HEK293 (cell line): ENCODE results near the gene RAB3B.
A peak's percentile ranks its signal among the peaks of the same experiment; 100 is the strongest.

ENCODE experiments used
- CTCF ChIA-PET: fragments of 350-600 bp; formaldehyde crosslinking; extraction: SDS; loops from one replicate; lab custom pipeline; 2021; ENCODE audit warnings: antibody characterized with exemption; lab: Yijun Ruan, JAX
- POLR2A ChIA-PET: fragments of 300-600 bp; formaldehyde crosslinking; extraction: SDS; loops from one replicate; lab custom pipeline; 2020; ENCODE audit warnings: antibody characterized with exemption, inconsistent platforms; lab: Yijun Ruan, JAX
- H3K27ac ChIP-seq: fragments of 200-500 bp; sonication (Bioruptor generic); 2 replicates; pipeline ENCODE4 v1.5.1; 2014; ENCODE audit warnings: low read depth, low read length, control low read depth, inconsistent platforms; ENCODE audit errors: extremely low read depth
- H3K36me3 ChIP-seq, 2 experiments: fragments of 200-500 bp in 1 of 2; sonication (Bioruptor generic) in 1 of 2; 1 replicate in 1 of 2; 2 replicates in 1 of 2; pipeline ENCODE4 v1.5.1; 2014 to 2017; ENCODE audit warnings: inconsistent platforms in 2 of 2, low read length in 2 of 2; ENCODE audit not compliant: control insufficient read depth in 2 of 2, insufficient read depth in 1 of 2
- H3K4me1 ChIP-seq: fragments of 200-500 bp; sonication (Bioruptor generic); 2 replicates; pipeline ENCODE4 v1.5.1; 2014; ENCODE audit warnings: mild to moderate bottlenecking, low read length, inconsistent platforms; ENCODE audit not compliant: control insufficient read depth, insufficient read depth
- H3K4me3 ChIP-seq: 2 replicates; pipeline ENCODE4 v1.5.1; 2011; ENCODE audit warnings: low read depth, mild to moderate bottlenecking, control low read depth, low read length, moderate library complexity
- H3K9me3 ChIP-seq: fragments of 200-500 bp; sonication (Bioruptor generic); 2 replicates; pipeline ENCODE4 v1.5.1; 2014; ENCODE audit warnings: low read depth, low read length, inconsistent platforms; ENCODE audit not compliant: control insufficient read depth, insufficient read depth
- FEZF1 ChIP-seq: fragments of 450-650 bp; formaldehyde crosslinking; IDR thresholded peaks from 2 replicates; pipeline ENCODE4 v1.5.1; 2016; ENCODE audit warnings: missing biosample characterization, missing genetic modification characterization
- KLF8 ChIP-seq: fragments of 450-650 bp; formaldehyde crosslinking; IDR thresholded peaks from 2 replicates; pipeline ENCODE4 v1.5.1; 2016; ENCODE audit warnings: missing biosample characterization, missing genetic modification characterization
- PRDM2 ChIP-seq: fragments of 450-650 bp; formaldehyde crosslinking; IDR thresholded peaks from 2 replicates; pipeline ENCODE4 v1.5.1; 2016; ENCODE audit warnings: missing biosample characterization, missing genetic modification characterization, borderline replicate concordance
- SP3 ChIP-seq: fragments of 450-650 bp; formaldehyde crosslinking; IDR thresholded peaks from 2 replicates; pipeline ENCODE4 v1.5.1; 2016; ENCODE audit warnings: missing biosample characterization, missing genetic modification characterization
- ZBTB6 ChIP-seq: fragments of 450-650 bp; formaldehyde crosslinking; IDR thresholded peaks from 2 replicates; pipeline ENCODE4 v1.5.1; 2017; ENCODE audit warnings: missing biosample characterization, missing genetic modification characterization
- ZFP69B ChIP-seq: fragments of 450-650 bp; formaldehyde crosslinking; IDR thresholded peaks from 2 replicates; pipeline ENCODE4 v1.5.1; 2016; ENCODE audit warnings: missing biosample characterization, missing genetic modification characterization
- ZNF140 ChIP-seq: fragments of 450-650 bp; formaldehyde crosslinking; IDR thresholded peaks from 2 replicates; pipeline ENCODE4 v1.5.1; 2016; ENCODE audit warnings: missing biosample characterization, missing genetic modification characterization
- ZNF19 ChIP-seq: fragments of 450-650 bp; formaldehyde crosslinking; IDR thresholded peaks from 2 replicates; pipeline ENCODE4; 2016; ENCODE audit warnings: missing biosample characterization, missing genetic modification characterization, low read depth
- ZNF280D ChIP-seq: fragments of 450-650 bp; formaldehyde crosslinking; IDR thresholded peaks from 2 replicates; pipeline ENCODE4 v1.5.1; 2016; ENCODE audit warnings: missing biosample characterization, missing genetic modification characterization
- ZNF341 ChIP-seq: fragments of 450-650 bp; formaldehyde crosslinking; IDR thresholded peaks from 2 replicates; pipeline ENCODE4; 2016; ENCODE audit warnings: low read depth, missing biosample characterization, missing genetic modification characterization
- ZNF426 ChIP-seq: fragments of 450-650 bp; formaldehyde crosslinking; IDR thresholded peaks from 2 replicates; pipeline ENCODE4 v1.5.1; 2017; ENCODE audit warnings: missing biosample characterization, missing genetic modification characterization, mild to moderate bottlenecking, inconsistent platforms, moderate library complexity
- ZNF48 ChIP-seq: fragments of 450-650 bp; formaldehyde crosslinking; IDR thresholded peaks from 2 replicates; pipeline ENCODE4 v1.5.1; 2016; ENCODE audit warnings: missing biosample characterization, missing genetic modification characterization
- ZNF610 ChIP-seq: fragments of 450-650 bp; formaldehyde crosslinking; IDR thresholded peaks from 2 replicates; pipeline ENCODE4 v1.5.1; 2016; ENCODE audit warnings: missing biosample characterization, missing genetic modification characterization, borderline replicate concordance
- ZNF621 ChIP-seq: fragments of 450-650 bp; formaldehyde crosslinking; IDR thresholded peaks from 2 replicates; pipeline ENCODE4 v1.5.1; 2017; ENCODE audit warnings: missing biosample characterization, missing genetic modification characterization
- ZNF670 ChIP-seq: fragments of 450-650 bp; formaldehyde crosslinking; IDR thresholded peaks from 2 replicates; pipeline ENCODE4 v1.5.1; 2016; ENCODE audit warnings: missing biosample characterization, missing genetic modification characterization, low read depth
- ZNF776 ChIP-seq: fragments of 450-650 bp; formaldehyde crosslinking; IDR thresholded peaks from 2 replicates; pipeline ENCODE4 v1.5.0; 2017; ENCODE audit warnings: missing biosample characterization, missing genetic modification characterization, borderline replicate concordance
- ZNF837 ChIP-seq: fragments of 450-650 bp; formaldehyde crosslinking; IDR thresholded peaks from 2 replicates; pipeline ENCODE4 v1.5.1; 2016; ENCODE audit warnings: missing biosample characterization, missing genetic modification characterization

RAB3B gene

GRCh38 chr1:51861669-51862068 lies 128.8 kb downstream of the RAB3B start (continued):
- no peak for TF ChIP-seq ZBTB6 (tag by site-specific recombination)
- TF ChIP-seq ZNF621 (tag by site-specific recombination): no peak
- TF ChIP-seq ZFP69B: no peak
- peak; percentile 25; the same call in 1 of the 2 replicates for TF ChIP-seq FEZF1
- TF ChIP-seq ZNF341 (tag by site-specific recombination): no peak
- no peak for TF ChIP-seq ZNF837
- no peak for TF ChIP-seq PRDM2
- no peak for TF ChIP-seq SP3 (tag by site-specific recombination)
- TF ChIP-seq ZNF280D: no peak
- TF ChIP-seq ZNF140 (tag by site-specific recombination): no peak
- no peak for TF ChIP-seq ZNF426
- no peak for TF ChIP-seq KLF8 (tag by site-specific recombination)
- TF ChIP-seq ZNF19: no peak
- no peak for TF ChIP-seq ZNF48 (tag by site-specific recombination)

GRCh38 chr1:51859735-51860134 lies 130.8 kb downstream of the RAB3B start:
- POLR2A ChIA-PET: no interaction called here
- Histone ChIP-seq H3K27ac (no peak overlapping the region), H3K9me3 (no peaks in the 10 kb centered on the region), H3K36me3 (peaks cover 4 to 7% of the 10 kb centered on the region in 2 experiments; a peak in 2 of 3 replicates), H3K4me3 (no peak overlapping the region), H3K4me1 (no peaks in the 10 kb centered on the region)
- TF ChIP-seq ZNF610 (no peak), ZNF48 (tag by site-specific recombination) (no peak), ZNF776 (no peak), ZNF670 (tag by site-specific recombination) (no peak)
- CTCF ChIA-PET: no interaction called here
